ENCODE data around the gene LAMA3.

GRCh38 chr18:23906658-23907057 is 217.4 kb downstream of the LAMA3 start:
- TF ChIP-seq CTCF (IDR thresholded peaks at IDR 0.05) (no peak), POLR2A (IDR thresholded peaks at IDR 0.05) (no peak)

All from right lobe of liver (tissue), 4 donors.